ENCODE measurements around the gene PNLIPRP1.

DNA sequence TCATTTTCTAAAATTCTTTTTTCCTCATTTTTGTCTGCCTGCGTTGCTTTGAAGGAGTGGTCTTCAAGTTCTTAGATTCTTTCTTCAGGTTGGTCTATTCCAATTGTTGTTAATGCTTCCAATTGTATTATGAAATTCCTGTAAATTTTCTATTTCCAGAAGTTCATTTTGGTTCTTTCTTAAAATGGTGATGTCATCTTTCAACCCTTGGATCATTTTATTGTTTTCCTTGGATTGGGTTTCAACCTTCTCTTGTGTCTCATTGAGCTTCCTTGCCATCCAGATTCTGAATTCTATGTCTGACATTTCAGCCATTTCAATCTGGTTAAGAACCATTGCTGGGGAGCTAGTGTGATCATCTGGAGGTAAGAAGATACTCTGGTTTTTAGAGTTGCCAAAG, 63.1 kb downstream of the PNLIPRP1 start:
- TF ChIP-seq, protein P1, sequence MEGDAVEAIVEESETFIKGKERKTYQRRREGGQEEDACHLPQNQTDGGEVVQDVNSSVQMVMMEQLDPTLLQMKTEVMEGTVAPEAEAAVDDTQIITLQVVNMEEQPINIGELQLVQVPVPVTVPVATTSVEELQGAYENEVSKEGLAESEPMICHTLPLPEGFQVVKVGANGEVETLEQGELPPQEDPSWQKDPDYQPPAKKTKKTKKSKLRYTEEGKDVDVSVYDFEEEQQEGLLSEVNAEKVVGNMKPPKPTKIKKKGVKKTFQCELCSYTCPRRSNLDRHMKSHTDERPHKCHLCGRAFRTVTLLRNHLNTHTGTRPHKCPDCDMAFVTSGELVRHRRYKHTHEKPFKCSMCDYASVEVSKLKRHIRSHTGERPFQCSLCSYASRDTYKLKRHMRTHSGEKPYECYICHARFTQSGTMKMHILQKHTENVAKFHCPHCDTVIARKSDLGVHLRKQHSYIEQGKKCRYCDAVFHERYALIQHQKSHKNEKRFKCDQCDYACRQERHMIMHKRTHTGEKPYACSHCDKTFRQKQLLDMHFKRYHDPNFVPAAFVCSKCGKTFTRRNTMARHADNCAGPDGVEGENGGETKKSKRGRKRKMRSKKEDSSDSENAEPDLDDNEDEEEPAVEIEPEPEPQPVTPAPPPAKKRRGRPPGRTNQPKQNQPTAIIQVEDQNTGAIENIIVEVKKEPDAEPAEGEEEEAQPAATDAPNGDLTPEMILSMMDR (optimal IDR thresholded peaks at IDR 0.05 in 1 of 3, IDR thresholded peaks at IDR 0.05 in 1 of 3, conservative IDR thresholded peaks at IDR 0.05 in 1 of 3; ENCODE audit: extremely low read depth in 1 of 3, insufficient read depth in 2 of 3, low read length in 3 of 3), result no peak
- no peak for TF ChIP-seq EZH2 (IDR thresholded peaks at IDR 0.05; ENCODE audit: low read length)

Measured in keratinocyte (primary cell).